Limb (tissue), 2 donors: ENCODE results near the gene SHC4.
"Not testable (repeated sequence)": the region's sequence is repeated elsewhere in the genome, so short reads cannot be mapped to it uniquely, and the experiment has no call there.

Experiments used
- DNase-seq, 2 donors: peaks; one replicate each; pipeline ENCODE4 v3.0.0-alpha.2; 2016; ENCODE audit errors: extremely low spot score in 2 of 2

The SHC4 gene, protein sequence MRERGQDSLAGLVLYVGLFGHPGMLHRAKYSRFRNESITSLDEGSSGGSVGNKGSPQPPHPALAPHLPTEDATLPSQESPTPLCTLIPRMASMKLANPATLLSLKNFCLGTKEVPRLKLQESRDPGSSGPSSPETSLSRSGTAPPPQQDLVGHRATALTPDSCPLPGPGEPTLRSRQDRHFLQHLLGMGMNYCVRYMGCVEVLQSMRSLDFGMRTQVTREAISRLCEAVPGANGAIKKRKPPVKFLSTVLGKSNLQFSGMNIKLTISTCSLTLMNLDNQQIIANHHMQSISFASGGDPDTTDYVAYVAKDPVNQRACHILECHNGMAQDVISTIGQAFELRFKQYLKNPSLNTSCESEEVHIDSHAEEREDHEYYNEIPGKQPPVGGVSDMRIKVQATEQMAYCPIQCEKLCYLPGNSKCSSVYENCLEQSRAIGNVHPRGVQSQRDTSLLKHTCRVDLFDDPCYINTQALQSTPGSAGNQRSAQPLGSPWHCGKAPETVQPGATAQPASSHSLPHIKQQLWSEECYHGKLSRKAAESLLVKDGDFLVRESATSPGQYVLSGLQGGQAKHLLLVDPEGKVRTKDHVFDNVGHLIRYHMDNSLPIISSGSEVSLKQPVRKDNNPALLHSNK

DNA sequence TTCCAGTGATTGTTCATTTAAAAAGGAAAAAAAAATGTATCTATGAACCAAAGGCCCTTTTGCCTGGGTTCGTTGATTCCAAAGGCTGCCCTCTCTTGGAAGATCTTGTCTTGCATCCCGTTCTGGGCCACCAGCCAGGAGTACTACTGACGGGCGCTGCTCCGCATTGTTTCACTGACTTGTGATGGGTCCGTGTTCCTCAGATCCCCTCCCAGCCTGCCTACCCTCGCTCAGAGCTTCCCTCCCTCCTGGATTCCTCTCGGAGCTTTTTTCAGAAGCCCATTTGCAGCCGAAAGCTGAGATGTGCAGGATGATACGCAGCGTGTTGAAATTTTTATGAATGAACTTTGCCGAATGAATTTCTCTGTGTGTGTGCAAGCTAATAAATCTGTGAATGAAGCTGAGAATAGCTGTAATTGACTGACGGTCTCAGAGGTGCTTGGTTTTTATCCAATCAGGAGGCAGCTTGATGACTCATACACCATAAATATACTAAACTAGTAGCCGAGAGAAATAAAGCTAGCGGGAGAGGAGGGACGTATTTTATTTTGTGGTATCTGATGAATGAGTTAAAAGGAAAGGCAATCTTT lies at the start of gene SHC4:
Gene SHC4 (minus strand): TSS at position 396 of the 590 bp plus-strand sequence. CDS start 904 bp downstream, outside the sequence.
- peak; percentile 83 to 87 for DNase-seq

DNA sequence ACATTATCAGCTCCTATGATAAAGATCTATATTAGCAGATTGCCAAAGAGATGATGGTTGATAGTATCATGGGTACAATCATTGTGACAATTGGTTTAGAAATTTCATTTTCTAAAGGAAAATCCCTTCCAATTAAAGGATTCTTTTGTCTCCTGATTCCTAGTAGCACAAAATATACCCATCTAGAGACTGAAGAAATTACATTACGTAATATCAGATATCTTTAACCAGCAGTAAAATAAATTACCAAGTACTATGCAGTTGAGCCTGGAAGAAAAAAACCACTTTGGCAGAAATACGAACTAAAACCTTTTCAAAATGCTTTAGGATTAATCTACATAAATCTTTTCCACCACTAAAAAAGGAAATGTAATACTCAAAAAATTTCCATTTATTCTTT lies 35.6 kb upstream of the SHC4 start:
- no peak for DNase-seq

DNA sequence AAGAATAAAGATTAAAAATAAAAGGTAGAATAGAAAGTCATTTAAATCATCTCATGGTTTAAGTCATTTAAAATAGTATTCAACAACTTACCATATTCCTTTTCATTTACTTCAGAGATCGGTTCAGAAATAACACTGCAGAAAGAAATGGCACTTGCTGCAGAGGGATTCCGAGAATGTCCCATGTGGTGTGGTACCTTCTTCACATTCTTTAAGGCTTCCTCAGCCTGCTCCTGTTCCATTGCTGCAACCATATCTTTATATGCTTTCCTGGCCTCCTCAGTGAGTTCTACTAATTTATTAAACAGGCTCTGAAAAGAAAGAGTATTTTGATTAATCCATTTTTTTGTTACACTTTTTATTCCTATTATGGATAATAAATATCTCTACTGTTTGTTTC lies 32.6 kb upstream of the SHC4 start:
- DNase-seq, result no peak

DNA sequence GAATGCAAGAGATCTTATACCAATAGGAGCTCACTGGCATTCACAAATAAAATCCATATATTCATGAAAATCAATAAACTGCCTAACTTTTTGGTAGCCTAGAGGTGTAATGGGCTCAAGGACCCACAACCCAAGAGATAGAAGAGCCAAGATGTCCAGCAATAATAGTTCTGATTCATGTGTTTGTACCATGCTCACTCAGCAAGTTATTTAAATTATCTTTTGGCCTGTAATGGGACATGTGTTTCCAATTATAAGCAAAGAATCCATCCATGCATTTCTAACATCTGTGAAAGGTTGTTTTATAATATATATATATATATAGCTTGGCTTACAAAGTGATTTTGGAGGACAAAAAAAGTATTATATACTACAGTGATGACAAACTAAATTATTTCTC lies 29.7 kb upstream of the SHC4 start:
- DNase-seq, result peak in 1 of 2 donors; percentile 65

DNA sequence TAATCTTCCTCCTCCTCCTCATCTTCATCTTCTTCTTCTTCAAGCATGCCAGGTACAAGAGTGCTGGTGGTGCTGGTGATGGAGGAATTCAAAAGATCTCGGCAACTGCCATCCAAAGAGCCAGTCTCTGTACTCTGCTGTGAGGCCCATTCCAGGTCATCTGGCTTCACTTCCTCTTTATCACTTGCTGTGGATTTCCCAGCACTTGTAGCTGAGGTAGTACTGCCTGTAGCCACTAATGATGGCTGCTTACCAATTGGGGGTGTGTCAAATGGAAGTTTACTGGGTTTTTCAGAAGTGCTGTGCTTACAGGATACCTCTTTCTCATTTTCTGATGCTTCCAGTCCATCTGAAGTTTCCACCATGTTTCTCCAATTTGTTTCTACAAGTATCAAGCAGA lies 28.8 kb upstream of the SHC4 start:
- DNase-seq, result no peak

DNA sequence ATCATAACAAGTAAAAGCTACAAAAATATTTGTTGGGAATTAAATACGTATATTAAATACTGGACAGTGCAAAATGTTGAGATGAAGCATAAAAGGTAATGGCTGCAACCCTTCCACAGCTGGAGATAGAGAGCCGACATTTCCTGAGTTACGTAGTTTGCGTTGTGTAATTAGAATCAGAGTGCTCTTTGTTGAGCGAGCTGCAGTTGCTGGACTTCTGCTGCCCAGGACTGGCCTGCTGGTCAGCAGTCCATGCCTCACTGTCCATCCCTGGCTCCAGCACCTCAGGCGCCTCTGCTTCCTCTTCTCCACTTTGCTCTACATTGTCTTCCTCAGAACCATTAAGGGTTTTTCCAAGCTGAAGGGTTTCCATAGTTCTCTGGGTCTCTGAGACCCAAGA lies 28.4 kb upstream of the SHC4 start:
- no peak for DNase-seq

DNA sequence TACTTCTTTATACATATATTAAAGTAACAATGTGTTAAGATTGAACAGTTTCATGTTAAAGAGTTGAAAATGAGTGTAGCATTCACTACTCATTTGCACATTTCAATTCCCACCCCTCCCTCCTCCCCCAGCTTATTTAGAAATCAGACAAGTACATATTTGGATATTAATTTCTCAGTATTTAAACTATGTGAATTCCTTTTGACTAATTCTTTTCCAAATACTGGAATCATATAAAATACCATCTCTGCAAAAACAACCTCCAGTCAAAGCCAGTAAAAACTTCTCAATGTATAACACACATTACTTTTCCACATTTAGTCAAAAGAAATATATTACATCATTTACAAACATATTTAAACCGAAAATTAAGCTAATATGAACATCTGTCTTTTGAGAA lies 25.5 kb upstream of the SHC4 start:
- DNase-seq, result no peak

DNA sequence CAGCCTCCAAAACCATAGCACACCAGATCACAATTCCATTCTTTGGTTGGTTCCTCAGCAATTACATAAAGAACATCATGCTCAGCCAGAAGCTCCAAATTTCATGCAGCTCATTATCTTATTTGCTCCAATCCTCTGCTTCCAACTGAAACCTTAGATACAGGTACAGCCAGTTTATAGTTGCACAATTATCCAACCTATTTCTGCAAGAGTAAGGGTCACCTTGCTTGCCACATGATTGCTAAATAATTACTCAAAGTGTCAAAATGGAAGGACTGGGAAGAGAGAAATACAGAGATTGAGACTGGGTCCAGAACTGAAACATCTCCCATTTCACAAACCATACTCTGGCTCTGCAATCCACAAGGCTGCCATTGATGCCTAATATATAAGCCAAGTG lies 23.4 kb upstream of the SHC4 start:
- DNase-seq, result no peak

DNA sequence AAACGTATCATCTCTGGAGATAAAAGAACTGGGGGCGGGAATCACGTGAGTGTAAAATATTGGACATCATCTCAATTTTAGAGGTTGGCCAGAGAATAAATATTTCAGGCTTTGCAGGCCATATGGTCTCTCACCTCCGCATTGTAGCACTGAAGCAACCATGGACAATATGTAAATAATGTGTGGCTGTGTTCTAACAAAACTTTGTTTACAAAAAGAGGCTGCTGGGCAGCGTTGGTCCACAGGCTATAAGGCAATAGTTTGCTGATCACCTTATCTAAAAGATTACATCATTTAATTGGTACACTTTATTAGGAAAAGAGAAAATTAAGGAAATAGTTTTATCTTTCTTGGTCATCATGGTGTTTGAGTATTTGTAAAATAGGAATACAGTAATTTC lies 22.5 kb upstream of the SHC4 start:
- DNase-seq, result no peak

DNA sequence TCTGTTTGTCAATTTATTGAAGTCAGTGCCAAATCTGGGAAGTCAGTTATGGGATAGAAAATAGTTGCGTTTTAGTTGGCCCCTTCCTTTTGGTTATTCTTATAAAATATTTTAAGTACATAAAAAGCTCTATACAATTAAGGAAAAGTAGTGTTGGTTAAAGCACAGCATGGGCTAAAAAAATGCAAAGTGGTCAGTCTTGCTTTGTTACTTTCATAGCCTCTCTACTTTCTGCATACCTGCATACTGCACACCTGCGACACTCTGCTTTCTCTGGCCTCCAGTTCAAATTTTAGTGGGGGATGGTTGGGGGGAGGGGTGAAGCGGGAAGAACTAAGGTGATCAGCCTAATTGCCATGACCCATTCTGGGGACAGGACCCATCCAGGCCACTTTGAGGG lies 21.8 kb upstream of the SHC4 start:
- no peak for DNase-seq

DNA sequence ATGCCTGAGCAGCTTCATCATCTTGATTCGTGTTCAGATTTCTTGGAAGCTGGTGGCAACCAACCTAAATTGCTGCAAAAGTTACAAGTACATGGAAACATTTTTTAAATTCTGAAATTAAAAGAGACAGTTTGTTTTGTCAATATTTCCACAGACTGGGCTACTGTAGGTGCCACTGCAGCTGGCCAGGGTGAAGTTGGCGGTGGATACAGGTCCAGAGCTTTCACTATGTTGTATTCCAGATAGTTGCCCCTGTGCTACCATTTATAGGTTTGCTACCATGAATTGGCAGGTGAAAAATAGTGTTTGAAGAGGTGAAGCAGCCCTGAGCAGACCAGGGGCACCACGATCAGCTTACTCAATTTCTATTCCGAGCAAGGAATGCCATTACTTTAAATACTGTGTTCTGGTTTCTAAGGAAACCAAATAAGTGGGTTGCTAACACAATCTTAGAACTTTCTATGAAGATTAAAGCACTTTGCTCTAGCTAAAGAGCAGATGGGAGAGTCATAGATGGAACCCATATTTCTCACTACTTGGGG lies 21.2 kb upstream of the SHC4 start:
- peak in 1 of 2 donors; percentile 40 for DNase-seq

DNA sequence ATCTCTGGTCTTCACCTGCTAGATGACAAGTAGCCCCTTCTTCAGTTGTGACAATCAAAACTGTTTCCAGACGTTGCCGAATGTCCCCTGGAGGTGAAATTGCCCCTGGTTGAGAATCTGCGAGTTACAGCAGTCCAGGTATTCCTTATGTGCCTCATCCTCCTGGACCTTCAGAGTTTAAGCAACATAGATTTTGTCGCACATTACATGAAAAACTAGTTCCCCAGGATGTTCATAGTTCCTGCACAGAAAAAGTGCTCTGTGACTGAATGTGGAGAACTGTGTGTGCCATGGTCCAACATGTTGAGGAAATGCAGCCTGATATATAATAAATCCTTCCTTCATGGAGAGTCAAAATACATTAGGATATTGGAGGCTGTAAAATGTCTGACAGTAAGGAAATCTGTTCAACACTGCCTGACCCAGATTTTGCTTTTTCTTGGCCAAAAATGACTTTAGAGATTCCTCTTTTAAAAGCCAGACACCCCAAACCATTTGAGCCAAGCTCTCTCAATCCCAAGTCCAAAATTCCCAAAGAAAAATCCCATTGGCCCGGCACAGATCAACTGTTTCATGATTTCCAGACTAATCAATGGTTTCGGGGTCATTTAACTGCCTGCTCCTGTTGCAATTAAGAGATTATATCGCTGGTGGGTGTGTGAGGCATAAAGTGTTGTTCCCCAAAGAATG lies 20.4 kb upstream of the SHC4 start:
- no peak for DNase-seq

DNA sequence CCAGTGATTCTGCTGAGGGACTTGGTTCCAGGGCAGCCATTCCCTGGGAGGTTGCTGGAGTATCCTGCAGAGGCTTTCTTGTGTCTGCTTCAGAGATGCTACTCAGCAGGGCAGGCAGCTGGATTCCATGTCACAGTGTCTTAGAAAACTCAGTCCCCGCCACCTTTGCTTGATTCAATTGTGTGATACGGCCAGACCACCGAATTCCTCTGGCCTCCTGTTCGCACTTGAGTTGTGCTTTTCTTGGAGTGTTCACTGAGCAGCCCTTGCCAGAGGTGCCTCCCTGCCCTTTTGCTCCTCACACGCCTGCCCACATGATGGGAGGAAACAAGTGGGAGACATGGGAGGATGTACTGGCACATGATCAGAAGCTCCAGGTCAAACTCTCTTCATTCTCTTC lies 19.6 kb upstream of the SHC4 start:
- no peak for DNase-seq

DNA sequence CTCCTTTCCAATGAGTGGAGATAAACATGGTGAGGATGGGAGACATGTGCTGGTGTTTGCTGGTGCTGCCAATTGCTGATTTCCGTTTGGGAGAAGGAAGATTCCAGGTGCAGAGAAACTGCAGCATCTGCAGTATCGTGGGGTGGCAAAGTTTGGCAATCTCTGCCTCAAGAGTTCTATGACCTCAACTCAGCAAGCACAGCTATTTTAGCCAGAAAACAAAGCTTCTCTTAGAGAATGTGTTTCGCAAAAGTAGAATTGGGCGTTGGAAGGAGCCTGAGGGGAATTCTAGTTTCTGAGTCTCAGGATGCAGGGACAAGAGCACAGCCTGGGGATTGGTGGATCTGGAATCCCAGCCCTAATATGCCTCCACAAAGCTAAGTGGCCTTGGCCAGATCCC lies 18.2 kb upstream of the SHC4 start:
- no peak for DNase-seq

DNA sequence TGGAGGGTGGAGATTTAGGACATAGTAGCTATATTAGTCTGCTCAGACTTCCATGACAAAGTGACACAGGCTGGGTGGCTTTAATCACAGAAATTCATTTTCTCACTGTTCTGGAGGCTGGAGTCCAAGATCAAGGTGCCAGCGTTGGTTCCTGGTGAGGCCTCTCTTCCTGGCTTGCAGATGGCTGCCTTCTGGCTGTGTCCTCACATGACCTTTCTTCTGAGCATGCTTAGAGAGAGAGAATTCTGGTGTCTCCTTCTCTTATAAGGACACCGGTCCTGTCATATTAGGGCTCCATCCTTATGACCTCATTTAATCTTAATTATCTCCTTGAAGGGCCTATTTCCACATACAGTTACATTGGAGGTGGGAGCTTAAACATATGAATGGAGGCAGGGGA lies 14.9 kb upstream of the SHC4 start:
- no peak for DNase-seq

DNA sequence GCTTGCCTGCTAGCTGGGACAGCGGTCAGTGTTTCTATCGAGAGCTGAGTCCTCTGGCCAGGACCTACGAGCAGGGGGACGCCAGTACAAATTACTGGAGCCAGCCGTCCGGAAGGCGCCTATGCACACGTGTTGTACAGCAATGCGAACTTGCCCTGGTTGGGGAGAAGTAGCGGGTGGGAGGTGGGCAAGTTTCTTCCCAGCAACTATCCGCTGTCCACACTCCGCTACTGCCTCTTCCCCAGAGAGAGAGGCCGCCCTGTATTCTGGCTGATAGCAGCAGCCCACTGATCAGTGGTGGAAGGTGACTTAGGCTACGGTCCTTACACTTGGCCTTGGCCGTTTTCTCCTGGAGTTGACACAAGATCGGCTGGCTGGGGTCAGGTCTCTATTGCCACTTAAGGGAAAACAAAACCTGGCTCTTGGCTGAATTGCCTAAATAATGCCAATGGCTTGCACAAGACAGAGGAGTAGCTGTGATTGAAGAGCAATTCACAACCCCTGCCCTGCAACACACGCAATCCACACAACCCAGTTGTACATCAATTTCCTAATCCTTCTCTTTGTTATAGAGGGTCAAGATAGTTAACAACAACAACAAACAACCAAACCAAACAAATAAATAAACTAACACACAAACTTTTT lies 12.8 kb upstream of the SHC4 start:
- DNase-seq, result no peak

DNA sequence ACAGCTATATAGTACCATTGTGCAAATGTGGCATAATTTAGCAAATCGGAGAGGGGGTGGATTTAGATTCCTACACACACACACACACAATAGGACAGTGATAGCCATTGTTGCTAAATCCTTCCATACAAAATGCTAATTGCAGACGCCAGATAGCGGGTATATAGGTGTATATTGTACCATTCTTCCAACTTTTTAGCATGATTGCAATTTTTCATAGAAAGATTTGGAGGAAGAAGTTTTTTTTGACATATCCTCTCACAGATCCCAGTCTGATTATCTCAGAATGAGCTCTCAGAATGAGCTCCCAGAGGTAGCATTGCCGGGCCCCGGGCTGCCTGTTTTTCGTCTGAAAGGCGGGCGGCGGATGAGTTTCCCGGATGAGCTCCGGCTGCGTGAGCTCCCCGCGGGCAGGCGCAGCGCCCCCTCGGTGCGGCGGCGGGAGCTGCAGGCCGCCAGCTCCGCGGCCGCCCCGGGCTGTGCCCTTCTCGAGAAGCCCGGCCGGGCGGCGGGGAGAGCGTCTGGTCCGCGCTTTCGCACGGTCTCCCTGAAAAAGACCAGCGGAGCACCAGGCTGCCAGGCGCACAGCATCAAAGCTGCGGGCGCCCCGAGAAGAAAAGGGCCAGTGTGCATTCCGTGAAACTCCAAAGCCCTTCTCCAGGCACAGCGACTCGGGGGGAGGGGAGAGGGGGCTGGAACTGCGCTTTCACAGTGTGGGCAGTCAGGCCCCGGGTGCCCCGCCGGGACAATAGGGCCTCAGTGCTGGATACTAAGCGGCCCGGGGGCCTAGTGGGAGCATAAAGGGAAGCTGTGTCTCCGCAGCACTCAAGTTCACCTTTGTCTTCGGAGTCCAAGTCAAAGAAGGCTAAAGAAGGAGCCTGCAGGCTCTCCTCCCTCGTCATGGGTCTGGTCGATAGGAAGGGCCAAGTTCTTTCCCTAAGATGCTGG lies 12.0 kb upstream of the SHC4 start:
- peak; percentile 79 to 91 for DNase-seq

DNA sequence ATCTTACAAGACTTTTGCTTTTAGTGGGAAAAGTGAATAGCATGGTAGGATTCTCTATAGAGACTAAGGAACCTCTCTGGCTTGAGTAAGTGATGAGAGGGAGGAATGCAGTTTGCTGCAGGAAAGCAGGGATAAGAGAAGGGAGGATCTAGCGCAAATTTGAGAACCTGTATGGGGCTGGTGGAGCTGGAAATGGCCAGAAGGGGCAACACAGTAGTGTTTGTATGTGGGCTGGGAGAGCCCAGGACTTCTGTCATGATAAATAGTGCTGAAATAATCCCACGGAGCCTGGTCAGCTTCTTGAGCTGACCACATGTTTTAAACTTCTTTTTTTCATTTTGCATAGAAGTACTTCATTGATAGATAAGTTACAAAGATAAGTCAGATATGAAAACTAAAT lies 11.2 kb upstream of the SHC4 start:
- no peak for DNase-seq

DNA sequence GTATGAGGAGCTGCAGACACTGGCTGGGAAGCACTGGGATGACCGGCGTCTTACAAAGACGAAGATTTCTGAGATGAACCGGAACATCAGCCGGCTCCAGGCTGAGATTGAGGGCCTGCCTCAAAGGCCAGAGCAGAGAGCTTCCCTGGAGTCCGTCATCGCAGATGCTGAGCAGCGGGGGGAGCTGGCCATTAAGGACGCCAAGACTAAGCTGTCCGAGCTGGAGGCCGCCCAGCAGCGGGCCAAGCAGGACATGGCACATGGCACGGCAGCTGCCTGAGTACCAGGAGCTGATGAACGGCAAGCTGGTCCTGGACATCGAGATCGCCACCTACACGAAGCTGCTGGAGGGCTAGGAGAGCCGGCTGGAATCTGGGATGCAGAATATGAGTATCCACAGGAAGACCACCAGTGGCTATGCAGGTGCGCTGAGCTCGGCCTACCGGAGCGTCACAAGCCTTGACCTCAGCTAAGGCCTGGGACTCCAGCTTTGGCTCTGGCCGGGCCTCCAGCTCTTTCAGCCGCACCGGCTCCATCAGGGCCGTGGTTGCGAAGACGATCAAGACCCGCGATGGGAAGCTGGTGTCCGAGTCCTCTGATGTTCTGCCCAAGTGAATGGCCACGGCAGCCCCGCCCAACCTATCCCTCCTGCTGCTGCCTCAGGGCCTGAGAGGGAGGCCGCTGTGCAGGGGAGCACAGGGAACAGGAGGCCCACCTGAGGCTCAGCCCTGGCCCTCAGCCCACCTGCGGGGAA lies 9.2 kb upstream of the SHC4 start:
- no peak for DNase-seq

DNA sequence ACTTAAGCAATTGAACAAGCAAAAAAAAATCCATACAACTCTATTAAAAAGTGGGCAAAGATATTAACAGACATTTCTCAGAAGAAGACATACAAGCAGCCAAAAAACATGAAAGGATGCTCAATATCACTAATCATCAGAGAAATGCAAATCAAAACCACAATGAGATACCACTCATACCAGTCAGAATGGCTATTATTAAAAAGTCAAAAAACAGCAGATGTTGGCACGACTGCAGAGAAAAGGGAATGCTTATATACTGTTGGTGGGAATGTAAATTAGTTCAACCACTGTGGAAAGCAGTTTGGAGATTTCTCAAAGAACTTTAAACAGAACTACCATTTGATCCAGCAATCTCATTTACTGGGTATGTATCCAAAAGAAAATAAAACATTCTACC lies 7.2 kb upstream of the SHC4 start:
- not testable (repeated sequence) for DNase-seq
